HT-29 (cell line): ENCODE data around the gene PRXL2C. TPM values are rescaled to one million over a fixed set of nuclear protein-coding genes. Genes with fewer than 3 reads are reported as not detected.
A peak's percentile ranks its signal among the peaks of the same experiment; 100 is the strongest.
"Not testable (repeated sequence)": the region's sequence is repeated elsewhere in the genome, so short reads cannot be mapped to it uniquely, and the experiment has no call there.

Experiments
- DNase-seq: peaks from one replicate; pipeline ENCODE4 v3.0.0-alpha.2; 2015; ENCODE audit warnings: low spot score
- total RNA-seq: library from RNA; depleted of rRNA; stranded (reverse); fragments of >200 nt; shearing (Covaris generic); gene quantifications from 2 replicates; pipeline ENCODE4 v1.2.3, GENCODE V29; 2014; rRNA removed

The PRXL2C gene, protein sequence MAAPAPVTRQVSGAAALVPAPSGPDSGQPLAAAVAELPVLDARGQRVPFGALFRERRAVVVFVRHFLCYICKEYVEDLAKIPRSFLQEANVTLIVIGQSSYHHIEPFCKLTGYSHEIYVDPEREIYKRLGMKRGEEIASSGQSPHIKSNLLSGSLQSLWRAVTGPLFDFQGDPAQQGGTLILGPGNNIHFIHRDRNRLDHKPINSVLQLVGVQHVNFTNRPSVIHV
- total RNA-seq: 4.1 and 4.6 TPM in 2 replicates

DNA sequence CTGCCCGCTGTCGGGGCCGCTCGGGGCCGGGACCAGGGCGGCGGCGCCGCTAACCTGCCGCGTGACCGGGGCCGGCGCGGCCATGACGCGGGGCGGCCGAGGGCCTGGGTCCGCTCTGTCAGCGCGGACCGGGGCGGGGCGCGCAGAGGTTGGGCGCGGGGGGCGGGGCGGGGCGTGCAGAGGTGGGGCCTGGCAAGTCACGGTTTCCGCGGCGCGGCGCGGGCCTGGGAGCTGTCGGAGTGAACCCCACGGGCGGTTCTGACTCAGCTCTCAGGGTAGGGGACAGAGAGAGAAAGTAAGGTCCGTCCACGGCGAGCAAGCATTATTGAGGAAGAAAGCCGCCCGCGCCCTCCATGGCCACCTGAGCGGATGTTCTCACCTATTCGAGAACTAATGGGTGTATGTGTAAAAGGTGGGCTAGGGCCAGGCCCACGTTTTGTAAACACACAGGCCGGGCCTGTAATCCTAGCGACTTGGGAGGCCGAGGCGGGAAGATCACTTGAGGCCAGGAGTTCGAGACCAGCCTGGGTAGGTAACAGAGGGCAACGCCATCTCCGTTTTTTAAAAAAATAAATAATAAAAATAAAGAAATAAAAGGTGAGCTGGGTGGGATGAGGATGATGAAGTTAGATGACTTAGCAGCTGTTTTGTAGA lies at the start of gene PRXL2C:
Gene PRXL2C, minus strand, starts transcription at position 120 of the 654 bp plus-strand sequence. Its CDS starts 36 bp downstream, at position 84.
- DNase-seq: peak; percentile 56

DNA sequence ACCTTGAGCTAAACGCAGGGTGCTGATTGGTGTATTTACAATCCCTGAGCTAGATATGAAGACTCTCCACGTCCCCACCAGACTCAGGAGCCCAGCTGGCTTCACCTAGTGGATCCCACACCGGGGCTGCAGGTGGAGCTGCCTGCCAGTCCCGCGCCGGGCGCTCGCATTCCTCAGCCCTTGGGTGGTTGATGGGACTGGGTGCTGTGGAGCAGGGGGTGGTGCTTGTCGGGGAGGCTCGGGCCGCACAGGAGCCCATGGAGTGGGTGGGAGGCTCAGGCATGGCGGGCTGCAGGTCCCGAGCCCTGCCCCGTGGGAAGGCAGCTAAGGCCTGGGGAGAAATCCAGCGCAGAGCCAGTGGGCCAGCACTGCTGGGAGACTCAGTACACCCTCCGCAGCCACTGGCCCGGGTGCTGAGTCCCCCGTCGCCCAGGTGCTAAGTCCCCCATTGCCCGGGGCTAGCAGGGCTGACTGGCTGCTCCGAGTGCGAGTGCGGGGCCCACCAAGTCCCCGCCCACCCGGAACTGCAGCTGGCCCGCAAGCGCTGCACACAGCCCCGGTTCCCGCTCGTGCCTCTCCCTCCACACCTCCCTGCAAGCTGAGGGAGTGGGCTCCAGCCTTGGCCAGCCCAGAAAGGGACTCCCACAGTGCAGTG lies 45.7 kb upstream of the PRXL2C start:
- DNase-seq: not testable (repeated sequence)

DNA sequence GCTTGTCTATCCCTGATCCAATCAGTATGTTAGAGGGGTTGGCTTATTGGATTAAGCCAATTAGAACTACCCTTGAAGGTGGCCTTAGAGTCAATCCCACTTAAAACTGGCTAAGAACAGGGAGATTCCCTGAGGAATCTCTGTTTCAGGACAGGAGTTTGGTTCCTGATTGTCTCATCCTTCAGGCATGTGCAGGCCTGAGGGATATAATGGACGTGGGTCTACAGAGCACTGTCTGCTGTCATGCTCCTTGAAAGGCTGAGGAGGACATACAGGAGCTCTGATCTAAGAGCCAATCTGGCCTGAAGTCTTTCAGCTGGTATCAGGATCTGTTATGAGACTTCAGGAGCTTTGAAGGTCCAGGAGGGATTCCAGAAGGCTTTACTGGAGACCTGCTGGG lies 36.2 kb upstream of the PRXL2C start:
- DNase-seq: no peak

DNA sequence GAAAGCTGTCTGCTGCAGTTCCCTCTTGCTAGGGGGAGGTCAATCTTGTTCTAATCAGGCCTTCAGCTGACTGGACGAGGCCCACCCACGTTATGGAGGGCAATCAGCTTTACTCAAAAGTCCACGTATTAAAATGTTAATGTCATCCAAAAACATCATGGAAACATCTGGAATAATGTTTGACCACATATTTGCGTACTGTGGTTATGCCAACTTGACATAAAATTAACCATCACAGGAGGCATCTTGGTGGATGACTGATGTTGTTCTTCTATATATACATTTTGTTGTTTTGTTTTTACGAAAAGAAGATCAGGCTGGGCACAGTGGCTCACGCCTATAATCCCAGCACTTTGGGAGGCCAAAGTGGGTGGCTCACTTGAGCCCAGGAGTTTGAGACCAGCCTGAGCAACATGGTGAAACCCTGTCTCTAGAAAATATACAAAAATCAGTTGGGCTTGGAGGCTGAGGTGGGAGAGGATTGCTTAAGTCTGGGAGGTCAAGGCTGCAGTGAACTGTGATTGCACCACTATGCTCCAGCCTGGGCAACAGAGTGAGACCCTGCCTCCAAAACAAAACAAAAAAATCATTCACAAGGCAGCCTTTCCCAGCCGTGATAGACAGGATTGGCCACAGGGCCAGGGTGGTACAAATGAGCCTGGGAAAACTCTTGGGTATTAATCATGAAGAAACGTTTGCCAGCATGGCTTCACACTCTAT lies 33.8 kb upstream of the PRXL2C start:
- no peak for DNase-seq

DNA sequence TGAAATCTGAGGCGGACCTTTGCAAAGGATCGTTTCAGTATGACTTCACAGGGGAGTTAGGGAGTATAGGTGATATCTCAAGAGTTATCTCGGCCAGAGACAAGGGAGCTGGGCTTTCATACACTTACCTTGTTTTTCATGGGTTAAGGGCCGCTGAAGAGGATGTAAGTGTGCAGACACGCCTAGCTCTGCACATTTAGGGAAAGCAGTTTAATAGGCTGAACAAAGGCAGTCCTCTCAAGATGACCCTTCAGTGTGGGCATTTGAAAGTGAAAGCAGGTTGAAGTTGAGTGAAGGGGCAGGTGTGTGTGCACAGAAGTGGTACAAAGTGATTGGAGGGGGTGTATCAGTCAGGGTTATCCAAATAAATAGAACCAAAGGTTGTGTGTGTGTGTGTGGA lies 33.1 kb upstream of the PRXL2C start:
- DNase-seq: no peak

DNA sequence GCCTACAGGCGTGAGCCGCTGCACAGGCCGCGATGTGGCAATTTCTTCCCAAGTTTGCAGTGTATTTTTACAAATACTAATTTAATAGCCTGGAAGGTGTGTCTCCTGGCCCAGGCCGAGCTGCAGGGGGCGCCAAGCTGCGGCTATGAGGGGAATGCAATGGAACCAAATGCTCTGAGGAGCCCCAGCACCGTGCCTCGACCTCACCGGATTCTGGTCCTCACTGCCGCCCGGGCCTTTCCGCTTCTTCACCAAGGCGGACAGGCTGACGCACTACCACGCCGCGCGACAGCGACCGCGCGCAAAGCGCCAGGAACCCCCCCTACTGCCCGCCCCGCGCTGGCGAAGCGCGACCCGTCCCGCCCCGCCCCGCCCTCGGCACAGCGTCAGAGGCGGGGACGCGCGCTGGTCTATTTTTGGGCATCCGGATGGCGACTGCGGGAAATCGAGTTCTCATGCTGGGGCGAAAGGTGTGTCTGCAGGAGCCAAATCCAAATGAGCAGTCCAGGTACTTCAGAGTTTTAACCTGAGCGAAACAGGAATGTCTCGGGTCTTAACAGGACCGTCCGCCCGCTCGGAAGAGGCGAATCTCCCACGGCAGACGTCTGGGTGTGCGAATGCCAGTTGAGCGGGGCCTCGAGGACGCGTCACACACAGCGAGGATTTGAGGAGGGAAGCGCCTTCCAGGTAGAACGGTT lies 31.7 kb upstream of the PRXL2C start:
- DNase-seq: no peak

DNA sequence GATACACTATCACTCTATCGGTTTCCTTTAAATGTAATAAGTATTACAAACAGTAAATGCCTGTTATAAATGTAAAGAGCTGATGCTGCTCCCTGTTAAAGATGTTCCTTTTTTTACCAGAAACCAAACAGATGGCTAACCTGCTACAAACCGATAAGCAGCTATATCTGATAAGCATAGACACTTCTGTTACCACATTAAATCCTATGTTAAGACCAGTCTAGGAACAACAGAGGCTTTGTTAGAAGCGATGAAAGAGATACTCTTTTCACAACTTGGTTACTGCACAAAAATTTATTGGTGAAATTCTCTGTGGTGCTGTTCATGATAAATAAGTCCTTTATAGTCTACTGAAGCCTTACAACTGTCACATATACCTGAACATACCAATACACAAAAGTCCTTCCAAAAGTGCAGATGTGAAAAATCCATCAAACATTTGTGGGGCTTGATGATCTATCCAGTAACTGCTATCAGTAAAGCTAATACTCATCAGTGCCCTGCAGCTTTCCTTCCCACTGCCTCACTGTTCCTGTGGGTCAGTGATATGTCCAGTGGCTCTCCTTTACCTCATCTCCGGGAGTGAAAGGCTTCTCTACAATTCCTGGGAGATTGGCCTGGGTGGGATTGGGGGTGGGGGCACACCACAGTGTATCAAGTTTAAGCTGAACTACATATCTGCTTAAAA lies 25.8 kb upstream of the PRXL2C start:
- no peak for DNase-seq

DNA sequence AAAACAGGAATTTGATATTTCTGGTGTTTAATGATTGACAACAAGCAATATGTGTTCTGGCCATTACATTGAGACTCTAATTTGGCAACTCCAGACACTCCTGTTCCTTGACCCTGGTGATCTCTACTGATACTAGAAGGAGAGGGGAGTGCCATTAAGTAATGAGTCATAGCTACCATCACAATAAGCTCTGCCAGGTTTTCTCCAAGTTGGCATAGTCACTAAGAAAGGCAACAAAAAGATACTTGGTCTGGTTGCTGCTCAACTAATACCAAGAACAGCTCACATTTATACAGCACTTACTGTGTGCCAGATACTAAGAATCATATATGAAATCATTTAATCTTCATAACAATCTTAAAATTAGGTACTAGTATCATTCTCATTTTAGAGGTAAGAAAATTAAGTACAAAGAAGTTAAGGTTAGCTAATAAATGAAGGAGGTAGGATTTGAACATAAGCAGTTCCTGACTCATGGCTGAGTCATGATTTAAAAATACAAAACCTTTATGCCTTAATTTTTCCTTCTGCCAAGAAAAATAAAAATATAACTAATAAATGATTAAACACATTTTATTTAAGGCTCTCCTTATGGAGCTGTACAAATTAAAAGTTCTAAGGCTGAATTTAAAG lies 19.9 kb upstream of the PRXL2C start:
- peak; percentile 29 for DNase-seq

DNA sequence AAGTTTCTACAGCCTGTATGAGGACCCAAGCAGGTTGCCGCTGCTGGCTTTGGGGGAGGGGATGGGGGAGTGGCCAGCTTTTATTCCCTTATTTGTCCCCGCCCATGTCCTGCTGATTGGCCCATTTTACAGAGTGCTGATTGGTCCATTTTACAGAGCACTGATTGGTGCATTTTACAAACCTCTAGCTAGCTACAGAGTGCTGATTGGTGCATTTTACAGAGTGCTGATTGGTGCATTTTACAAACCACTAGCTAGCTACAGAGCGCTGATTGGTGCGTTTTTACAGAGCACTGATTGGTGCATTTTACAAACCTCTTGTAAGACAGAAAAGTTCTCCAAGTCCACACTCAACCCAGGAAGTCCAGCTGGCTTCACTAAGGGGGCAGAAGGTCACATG lies 18.7 kb upstream of the PRXL2C start:
- not testable (repeated sequence) for DNase-seq

DNA sequence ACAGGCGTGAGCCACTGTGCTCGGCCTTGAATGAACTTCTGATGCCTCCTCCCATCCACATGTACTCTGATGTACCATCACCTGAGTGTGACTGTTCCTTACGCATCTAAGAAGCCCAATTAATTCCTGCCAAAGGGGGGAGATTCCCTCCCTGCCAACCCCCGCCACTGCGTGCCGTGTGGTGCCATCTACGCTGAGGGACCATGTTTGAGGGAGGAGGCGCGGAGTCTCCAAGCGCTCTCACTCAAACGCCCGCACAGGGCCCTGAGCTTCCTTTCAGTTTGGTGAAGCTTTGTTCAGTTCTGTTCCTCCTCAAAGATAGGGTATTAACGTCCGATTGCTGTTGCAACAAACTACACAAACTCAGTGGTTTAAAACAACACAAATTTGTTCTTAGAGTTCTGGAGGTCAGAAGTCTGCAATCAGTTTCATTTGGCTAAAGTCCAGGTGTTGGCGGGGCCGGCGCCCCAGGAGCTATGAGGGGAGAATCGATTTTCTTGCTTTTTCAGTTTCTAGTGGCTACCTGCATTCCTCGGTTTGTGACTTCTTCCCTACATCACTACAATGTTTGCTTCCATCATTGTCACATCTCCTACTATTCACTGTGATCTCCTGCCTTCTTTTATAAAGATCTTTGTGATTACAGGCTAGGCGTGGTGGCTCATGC lies 13.9 kb upstream of the PRXL2C start:
- DNase-seq: no peak

DNA sequence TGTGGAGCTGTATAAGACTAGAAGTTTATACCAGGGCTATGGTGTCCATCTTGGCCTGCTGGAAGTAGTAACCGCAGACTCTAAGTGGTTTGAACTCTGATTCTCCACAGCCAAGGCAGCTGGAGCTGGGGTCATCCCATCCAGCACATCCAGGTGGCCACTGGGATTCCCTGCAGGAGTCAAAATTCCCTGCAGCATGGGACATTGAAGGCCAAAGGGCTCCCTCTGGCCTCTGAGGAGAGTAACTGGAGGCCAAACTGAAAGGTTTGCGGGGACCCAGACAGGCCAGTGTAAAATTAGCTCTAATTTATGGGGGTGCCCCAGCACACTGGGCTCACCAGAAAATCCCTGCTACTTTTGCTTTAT lies 12.2 kb upstream of the PRXL2C start:
- no peak for DNase-seq

DNA sequence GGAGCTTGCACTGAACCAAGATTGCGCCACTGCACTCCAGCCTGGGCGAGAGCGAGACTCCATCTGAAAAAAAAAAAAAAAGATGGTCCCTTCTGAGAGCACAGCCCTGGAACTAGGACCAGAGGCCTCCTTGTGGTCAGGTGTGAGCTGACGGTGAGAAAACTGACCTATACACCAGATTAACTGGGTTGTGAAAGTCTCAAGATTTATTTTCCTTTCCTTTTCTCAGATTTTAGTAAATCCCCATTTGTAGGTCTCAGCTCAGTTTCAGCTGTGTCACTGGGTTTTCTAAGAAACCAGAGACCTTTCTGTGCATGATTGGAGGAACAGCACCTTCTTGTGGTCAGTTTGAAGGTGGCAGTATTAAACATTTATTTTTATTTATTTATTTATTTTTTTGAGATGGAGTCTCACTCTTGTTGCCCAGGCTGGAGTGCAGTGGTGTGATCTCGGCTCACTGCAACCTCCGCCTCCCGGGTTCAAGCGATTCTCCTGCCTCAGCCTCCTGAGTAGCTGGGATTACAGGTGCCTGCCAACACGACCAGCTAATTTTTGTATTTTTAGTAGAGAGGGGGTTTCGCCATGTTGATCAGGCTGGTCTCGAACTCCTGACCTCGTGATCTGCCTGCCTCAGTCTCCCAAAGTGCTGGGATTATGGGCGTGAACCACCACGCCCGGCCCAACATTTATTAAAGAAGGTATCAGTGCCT lies 11.7 kb upstream of the PRXL2C start:
- DNase-seq: peak; percentile 72

DNA sequence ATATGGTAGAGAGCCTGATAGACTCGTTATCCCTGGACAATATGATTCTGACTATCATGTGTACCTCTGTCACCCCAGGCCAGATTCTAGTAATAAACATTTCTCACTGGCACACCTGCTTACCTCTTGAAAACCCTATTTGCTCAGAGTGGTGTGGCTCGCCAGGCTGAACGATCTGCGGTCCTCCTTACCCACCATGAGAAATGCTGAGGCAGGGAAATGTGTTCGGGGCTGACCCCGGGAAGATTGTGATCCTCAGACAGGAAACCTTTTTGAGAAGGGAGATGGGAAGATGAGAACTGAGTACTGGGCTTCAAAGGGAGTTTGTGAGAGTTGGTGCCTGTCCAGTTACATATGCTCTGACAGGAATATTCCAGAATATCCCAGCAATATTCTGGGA lies 10.7 kb upstream of the PRXL2C start:
- DNase-seq: no peak

DNA sequence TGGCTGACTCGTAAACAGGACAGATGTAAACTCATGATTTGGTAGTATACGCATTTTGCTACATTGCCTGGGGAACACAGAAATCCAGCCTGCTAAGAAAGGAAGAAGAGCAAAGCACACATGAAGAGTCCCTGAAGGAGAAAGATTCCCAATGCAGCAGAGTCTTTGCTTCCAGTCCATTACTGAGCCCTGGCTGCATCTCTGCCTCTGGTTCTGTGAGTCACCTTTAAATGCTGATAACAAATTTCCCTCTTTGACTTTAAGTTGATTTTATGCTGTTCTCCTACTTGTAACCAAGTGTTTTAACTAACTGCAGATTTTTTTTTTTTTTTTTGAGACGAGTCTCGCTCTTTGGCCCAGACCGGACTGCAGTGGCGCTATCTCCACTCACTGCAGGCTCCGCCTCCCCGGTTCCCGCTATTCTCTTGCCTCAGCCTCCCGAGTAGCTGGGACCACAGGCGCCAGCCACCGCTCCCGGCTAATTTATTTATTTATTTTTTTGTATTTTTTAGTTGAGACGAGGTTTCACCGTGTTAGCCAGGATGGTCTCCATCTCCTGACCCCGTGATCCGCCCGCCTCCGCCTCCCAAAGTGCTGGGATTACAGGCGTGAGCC lies 8.5 kb upstream of the PRXL2C start:
- no peak for DNase-seq

DNA sequence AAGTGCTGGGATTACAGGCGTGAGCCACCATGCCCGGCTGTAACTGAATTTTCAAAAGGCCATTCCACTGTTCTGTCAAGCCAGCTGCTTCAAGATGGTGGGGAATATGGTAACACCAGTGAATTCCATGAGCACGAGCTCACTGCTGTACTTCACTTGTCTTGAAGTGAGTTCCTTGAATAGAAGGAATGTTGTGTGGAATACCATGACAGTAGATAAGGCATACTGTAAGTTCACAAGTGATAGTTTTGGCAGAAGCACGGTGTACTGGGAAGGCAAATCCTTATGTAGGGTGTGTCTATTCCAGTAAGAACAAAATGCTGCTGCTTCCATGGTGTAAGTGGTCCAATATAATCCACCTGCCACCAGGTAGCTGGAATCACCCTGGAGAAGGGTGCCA lies 6.6 kb upstream of the PRXL2C start:
- no peak for DNase-seq

DNA sequence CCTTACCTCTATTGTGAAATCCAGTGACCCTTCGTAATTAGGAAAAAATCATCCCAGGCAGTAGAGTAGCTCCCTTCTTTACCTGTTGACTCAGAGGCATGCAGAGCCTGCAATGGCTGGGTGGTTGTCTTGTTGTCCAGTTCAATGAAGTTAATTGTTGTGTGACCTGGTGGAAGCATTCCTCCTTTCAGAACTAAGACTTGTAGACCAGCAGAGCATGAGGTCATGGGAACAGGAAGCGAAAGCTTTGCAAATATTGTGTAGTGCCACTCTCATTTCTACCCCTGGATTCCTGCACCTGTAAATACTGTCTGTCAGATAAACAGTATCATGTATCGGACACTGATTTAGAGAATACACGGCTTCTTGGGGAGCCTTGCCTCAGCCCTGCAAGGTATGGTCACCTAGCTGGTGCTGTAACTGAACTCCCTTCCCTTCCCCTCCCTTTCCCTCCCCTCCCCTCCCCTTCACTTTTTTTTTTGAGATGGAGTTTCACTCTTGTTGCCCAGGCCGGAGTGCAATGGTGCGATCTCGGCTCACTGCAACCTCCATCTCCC lies 5.7 kb upstream of the PRXL2C start:
- no peak for DNase-seq

DNA sequence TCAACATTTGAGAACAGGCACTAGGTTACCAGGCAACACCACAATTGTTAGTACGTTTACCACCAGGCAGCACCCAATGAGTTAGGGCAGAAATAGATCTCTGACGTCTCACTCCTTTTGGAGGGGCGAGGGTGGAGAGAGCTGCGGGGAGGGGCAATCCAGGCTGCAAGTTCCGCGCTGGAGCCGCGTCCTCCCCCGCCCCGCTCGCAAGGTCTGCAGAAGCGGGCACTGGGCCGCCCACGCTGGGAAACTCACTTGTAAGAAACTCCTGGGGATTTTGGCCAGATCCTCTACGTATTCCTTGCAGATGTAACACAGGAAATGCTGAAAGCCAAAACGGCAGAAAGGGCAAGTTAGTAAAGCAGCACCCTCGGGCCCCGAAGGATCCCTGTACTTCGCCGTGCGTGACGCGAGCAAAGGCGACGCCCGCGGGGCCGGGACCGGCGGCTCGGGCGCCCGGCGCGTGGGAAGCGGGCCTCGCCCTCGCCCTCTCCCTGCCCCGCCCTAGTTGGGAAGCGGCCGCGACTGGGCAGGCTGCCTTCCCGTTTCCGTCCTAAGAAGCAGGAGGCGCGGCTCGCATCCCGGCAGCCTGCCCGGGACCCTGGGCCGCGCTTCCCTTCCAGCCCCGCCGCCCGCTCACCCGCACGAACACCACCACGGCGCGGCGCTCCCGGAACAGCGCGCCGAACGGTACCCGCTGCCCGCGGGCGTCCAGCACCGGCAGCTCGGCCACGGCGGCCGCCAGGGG lies 493 bp downstream of the PRXL2C start:
- DNase-seq: peak; percentile 76

DNA sequence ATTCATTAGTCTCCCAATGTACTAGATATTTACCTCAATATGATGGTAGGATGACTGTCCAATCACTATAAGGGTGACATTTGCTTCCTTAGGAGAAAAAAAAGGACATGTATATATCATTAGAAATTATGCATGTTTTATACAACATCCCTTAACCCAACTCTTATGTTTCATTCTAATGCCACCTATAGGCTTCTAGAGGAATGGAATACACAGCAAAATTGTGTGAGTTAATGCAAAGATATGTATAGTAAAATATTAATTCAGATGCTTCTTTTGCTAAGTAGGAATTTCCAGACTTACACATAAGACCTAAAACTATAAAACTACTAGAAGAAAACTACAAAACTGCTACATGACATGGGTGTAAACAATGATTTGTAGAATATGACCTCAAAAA lies 3.5 kb downstream of the PRXL2C start:
- peak; percentile 47 for DNase-seq
